Neutrophil (primary cell): ENCODE results near the gene VEZF1.
A peak's percentile ranks its signal among the peaks of the same experiment; 100 is the strongest.

Experiments
- H3K27ac ChIP-seq: fragments of 200-600 bp; sonication (generic); 2 replicates; pipeline ENCODE4 v1.5.1; 2016; ENCODE audit warnings: mild to moderate bottlenecking, moderate library complexity
- H3K27me3 ChIP-seq: fragments of 200-600 bp; sonication (generic); 2 replicates; pipeline ENCODE4 v1.6.0; 2016; ENCODE audit warnings: mild to moderate bottlenecking
- H3K36me3 ChIP-seq: fragments of 200-600 bp; sonication (generic); 2 replicates; pipeline ENCODE4 v1.5.1; 2017
- H3K4me1 ChIP-seq, 2 experiments: fragments of 200-600 bp in 1 of 2; sonication (generic) in 1 of 2; 1 replicate in 1 of 2; 2 replicates in 1 of 2; pipeline versions ENCODE4 v1.5.1 to v1.6.1; 2013 to 2016; ENCODE audit warnings: low read depth in 1 of 2, low read length in 1 of 2, mild to moderate bottlenecking in 1 of 2, moderate library complexity in 1 of 2; ENCODE audit not compliant: control insufficient read depth in 1 of 2, insufficient read depth in 1 of 2
- H3K4me3 ChIP-seq, 2 experiments: fragments of 200-600 bp in 1 of 2; sonication (generic) in 1 of 2; 1 replicate in 1 of 2; 2 replicates in 1 of 2; pipeline ENCODE4 v1.5.1; 2013 to 2016; ENCODE audit warnings: low read depth in 1 of 2, low read length in 1 of 2, mild to moderate bottlenecking in 1 of 2, moderate library complexity in 1 of 2
- H3K9me3 ChIP-seq: fragments of 200-600 bp; sonication (generic); 2 replicates; pipeline ENCODE4 v1.5.1; 2016
- CTCF ChIP-seq: fragments of 200-600 bp; sonication (generic); IDR thresholded peaks from 2 replicates; pipeline ENCODE4 v1.5.1; 2016; ENCODE audit warnings: antibody characterized with exemption

Gene VEZF1

GRCh38 chr17:57994436-57994835 lies 6.4 kb upstream of the VEZF1 start:
- Histone ChIP-seq H3K4me1 (peaks cover 19 to 23% of the 10 kb centered on the region in 2 experiments), H3K4me3 (no peak overlapping the region), H3K9me3 (no peaks in the 10 kb centered on the region), H3K27me3 (no peaks in the 10 kb centered on the region), H3K27ac (no peak overlapping the region), H3K36me3 (peaks cover 8% of the 10 kb centered on the region)
- no peak for TF ChIP-seq CTCF

- Histone ChIP-seq H3K36me3 (peaks cover 8% of the 10 kb centered on the region), H3K4me3 (peak overlapping the region in 1 of 2 experiments; percentile 17), H3K9me3 (no peaks in the 10 kb centered on the region), H3K27ac (peak overlapping the region; percentile 66), H3K4me1 (peaks cover 24 to 30% of the 10 kb centered on the region in 2 experiments), H3K27me3 (no peaks in the 10 kb centered on the region)
- no peak for TF ChIP-seq CTCF
These were observed 5.7 kb upstream of the VEZF1 start for GRCh38 chr17:57993471-57994365.

- TF ChIP-seq CTCF: no peak
- Histone ChIP-seq H3K4me1 (peaks cover 33 to 40% of the 10 kb centered on the region in 2 experiments), H3K27ac (no peak overlapping the region), H3K9me3 (no peaks in the 10 kb centered on the region), H3K4me3 (no peak overlapping the region), H3K36me3 (no peaks in the 10 kb centered on the region), H3K27me3 (no peaks in the 10 kb centered on the region)
These were observed 3.5 kb upstream of the VEZF1 start for GRCh38 chr17:57991537-57991936.

GRCh38 chr17:57990037-57990436 lies 2.0 kb upstream of the VEZF1 start:
- Histone ChIP-seq H3K9me3 (no peaks in the 10 kb centered on the region), H3K36me3 (no peaks in the 10 kb centered on the region), H3K27me3 (no peaks in the 10 kb centered on the region), H3K27ac (no peak overlapping the region), H3K4me3 (no peak overlapping the region), H3K4me1 (peaks cover 45 to 49% of the 10 kb centered on the region in 2 experiments)
- TF ChIP-seq CTCF: no peak

DNA sequence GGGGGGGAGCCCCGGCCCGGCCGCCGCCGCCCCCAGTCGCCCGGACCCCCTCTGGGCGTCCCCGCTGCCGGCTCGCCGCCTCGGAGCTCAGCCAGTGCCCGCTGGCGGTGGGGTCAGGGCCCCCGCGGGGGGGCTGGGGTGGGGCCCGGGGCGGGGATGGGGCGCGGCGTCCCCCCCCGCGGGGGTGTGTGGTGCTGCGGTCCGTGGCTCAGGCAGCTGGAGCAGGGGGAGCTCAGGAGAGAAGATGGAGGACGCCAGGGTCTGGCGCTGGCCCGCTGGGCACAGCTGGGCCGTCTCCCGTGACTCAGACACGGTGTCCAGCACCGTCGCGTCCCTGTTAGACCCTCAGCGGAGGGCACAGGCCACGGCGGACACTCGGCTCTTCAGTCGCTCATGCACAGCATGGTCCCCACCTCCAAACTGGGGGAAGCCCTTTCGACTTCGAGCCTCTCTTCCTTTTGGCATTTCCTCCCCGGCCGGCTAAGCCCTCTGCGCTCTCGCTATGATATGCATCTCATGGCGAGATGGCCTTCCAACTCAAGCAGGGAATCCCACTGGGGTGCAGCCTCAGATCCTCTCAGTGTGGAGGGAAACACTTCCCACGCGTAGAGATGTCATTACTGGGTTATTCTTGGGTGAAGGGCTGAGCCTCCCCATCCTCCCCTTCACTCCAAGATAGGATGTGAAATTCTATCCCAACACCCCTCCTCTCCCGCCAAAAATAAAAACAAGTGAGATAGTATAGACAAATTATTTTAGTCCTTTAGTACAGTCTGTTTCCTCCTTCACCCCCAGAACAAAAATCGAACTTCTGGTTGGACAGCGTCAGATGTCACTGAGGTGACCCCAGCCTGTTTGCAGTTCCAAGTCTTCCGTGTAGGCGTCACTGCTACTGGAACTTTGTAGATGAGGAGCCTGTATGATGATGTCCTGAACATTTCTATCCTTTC lies 522 bp upstream of the VEZF1 start:
- no peak for TF ChIP-seq CTCF
- Histone ChIP-seq H3K27me3 (no peaks in the 10 kb centered on the region), H3K4me1 (peaks cover 53 to 56% of the 10 kb centered on the region in 2 experiments), H3K36me3 (no peaks in the 10 kb centered on the region), H3K27ac (peak overlapping the region; percentile 98), H3K9me3 (no peaks in the 10 kb centered on the region), H3K4me3 (peak overlapping the region; percentile 73 to 90)
